Measurements from ENCODE around the gene ATP10A.
"Not testable (repeated sequence)": the region's sequence is repeated elsewhere in the genome, so short reads cannot be mapped to it uniquely, and the experiment has no call there.

ATP10A gene

GRCh38 chr15:25641361-25641760, 221.8 kb downstream of the ATP10A start:
- no peak for ATAC-seq

GRCh38 chr15:25640959-25641358, 222.2 kb downstream of the ATP10A start:
- not testable (repeated sequence) for ATAC-seq

More at GRCh38 chr15:25641361-25641760, 221.8 kb downstream of the ATP10A start:
- no peak for TF ChIP-seq CREB5 (CRISPR knock-in tag; IDR thresholded peaks at IDR 0.05; ENCODE audit: low read depth)
- no peak for TF ChIP-seq PPARA (CRISPR knock-in tag; IDR thresholded peaks at IDR 0.05; ENCODE audit: borderline replicate concordance)
- no peak for TF ChIP-seq CSDC2 (CRISPR knock-in tag; IDR thresholded peaks at IDR 0.05)
- no peak for TF ChIP-seq ZNF70 (CRISPR knock-in tag; IDR thresholded peaks at IDR 0.05)
- TF ChIP-seq ZC3H10 (CRISPR knock-in tag; IDR thresholded peaks at IDR 0.05) = no peak
- no peak for TF ChIP-seq CSRNP3 (CRISPR knock-in tag; IDR thresholded peaks at IDR 0.05)
- TF ChIP-seq TSHZ2 (CRISPR knock-in tag; IDR thresholded peaks at IDR 0.05) = no peak

GRCh38 chr15:25640381-25640780, 222.7 kb downstream of the ATP10A start:
- TF ChIP-seq ZNF8 (CRISPR knock-in tag; IDR thresholded peaks at IDR 0.05) = no peak
- no peak for TF ChIP-seq PPARA (CRISPR knock-in tag; IDR thresholded peaks at IDR 0.05; ENCODE audit: borderline replicate concordance)
- TF ChIP-seq ZNF70 (CRISPR knock-in tag; IDR thresholded peaks at IDR 0.05) = no peak
- TF ChIP-seq ZFP3 (CRISPR knock-in tag; IDR thresholded peaks at IDR 0.05) = no peak
- TF ChIP-seq TOX (CRISPR knock-in tag; IDR thresholded peaks at IDR 0.05; ENCODE audit: borderline replicate concordance) = no peak
- no peak for TF ChIP-seq TCF4 (CRISPR knock-in tag; IDR thresholded peaks at IDR 0.05; ENCODE audit: borderline replicate concordance)
- no peak for TF ChIP-seq ZC3H10 (CRISPR knock-in tag; IDR thresholded peaks at IDR 0.05)
- no peak for TF ChIP-seq SNAI2 (CRISPR knock-in tag; IDR thresholded peaks at IDR 0.05)
- no peak for TF ChIP-seq ESRRG (CRISPR knock-in tag; IDR thresholded peaks at IDR 0.05)
- TF ChIP-seq CSRNP3 (CRISPR knock-in tag; IDR thresholded peaks at IDR 0.05) = no peak
- ATAC-seq = no peak

GRCh38 chr15:25636486-25636885, 226.6 kb downstream of the ATP10A start:
- ATAC-seq = not testable (repeated sequence)

- ATAC-seq = no peak
- TF ChIP-seq POU6F1 (CRISPR knock-in tag; IDR thresholded peaks at IDR 0.05; ENCODE audit: borderline replicate concordance, low read depth) (no peak), CSRNP3 (CRISPR knock-in tag; IDR thresholded peaks at IDR 0.05) (no peak), ZC3H10 (CRISPR knock-in tag; IDR thresholded peaks at IDR 0.05) (no peak)
Measured at GRCh38 chr15:25635191-25635590, 227.9 kb downstream of the ATP10A start.
